Measurements from ENCODE around the gene INPP4B. TPM values are rescaled to one million over a fixed set of nuclear protein-coding genes. Genes with fewer than 3 reads are reported as not detected.

The INPP4B gene
- total RNA-seq, 1 experiment from 2014 or later = 0.07 TPM

GRCh38 chr4:142741995-142742394 is 104.1 kb downstream of the INPP4B start:
- Histone ChIP-seq H3K56ac (ENCODE audit: insufficient read length, low read depth, low read length) (no peak overlapping the region), H2BK12ac (ENCODE audit: insufficient read length, low read depth, low read length) (no peak overlapping the region), H3K14ac (ENCODE audit: insufficient read depth, low read length) (no peak overlapping the region), H3K9ac (ENCODE audit: extremely low read depth, insufficient read length, low read length) (no peak overlapping the region), H3K27me3 (ENCODE audit: insufficient read depth, low read length) (no peaks in the 10 kb centered on the region), H3K79me1 (ENCODE audit: insufficient read depth, low read depth, low read length, poor library complexity, severe bottlenecking) (no peaks in the 10 kb centered on the region), H4K8ac (replicated peaks; ENCODE audit: insufficient read length, low read depth, low read length) (no peak overlapping the region), H3K23me2 (ENCODE audit: insufficient read length, low read depth, low read length, poor library complexity, severe bottlenecking) (no peaks in the 10 kb centered on the region), H4K20me1 (ENCODE audit: control insufficient read depth, insufficient read depth, insufficient read length) (no peaks in the 10 kb centered on the region), H3K4ac (ENCODE audit: low read depth, low read length) (no peak overlapping the region), H2AK5ac (ENCODE audit: insufficient read length, low read length) (no peak overlapping the region), H3K9me3 (ENCODE audit: control insufficient read depth, low read depth, low read length) (no peaks in the 10 kb centered on the region), H3K27ac (ENCODE audit: insufficient read length, low read depth, low read length) (no peak overlapping the region), H3K4me1 (ENCODE audit: insufficient read depth, low read length) (no peaks in the 10 kb centered on the region), H2BK20ac (ENCODE audit: low read depth, low read length, poor library complexity, severe bottlenecking) (no peak overlapping the region), H2AFZ (ENCODE audit: low read length) (no peak overlapping the region), H3T11ph (ENCODE audit: low read length) (no peak overlapping the region), H3K23ac (ENCODE audit: insufficient read length, low read depth, low read length) (no peak overlapping the region), H2BK15ac (ENCODE audit: low read depth, low read length) (no peak overlapping the region), H4K5ac (ENCODE audit: insufficient read length, low read depth, low read length) (no peak overlapping the region), H4K91ac (ENCODE audit: insufficient read length, low read depth, low read length) (no peak overlapping the region), H2BK5ac (ENCODE audit: insufficient read length, low read length) (no peak overlapping the region), H3K79me2 (ENCODE audit: insufficient read depth, low read length) (no peaks in the 10 kb centered on the region), H3K4me2 (ENCODE audit: insufficient read depth, insufficient read length, low read length) (no peak overlapping the region), H3K18ac (ENCODE audit: insufficient read length, low read depth, low read length) (no peak overlapping the region), H2BK120ac (ENCODE audit: low read depth, low read length, poor library complexity, severe bottlenecking) (no peak overlapping the region)
- Mint-ChIP-seq H3K4me3 (no peak overlapping the region), H3K27ac (no peak overlapping the region), H3K36me3 (ENCODE audit: insufficient read depth in 1 of 3, low read depth in 3 of 3) (peaks cover 0 to 2% (median 0%) of the 10 kb centered on the region in 3 experiments; a peak in 2 of 7 replicates), H3K4me1 (no peaks in the 10 kb centered on the region), H3K27me3 (ENCODE audit: low read depth) (no peaks in the 10 kb centered on the region), H3K9me3 (peaks cover 5% of the 10 kb centered on the region in 2 experiments; a peak in 4 of 5 replicates)
- TF ChIP-seq, protein P1, sequence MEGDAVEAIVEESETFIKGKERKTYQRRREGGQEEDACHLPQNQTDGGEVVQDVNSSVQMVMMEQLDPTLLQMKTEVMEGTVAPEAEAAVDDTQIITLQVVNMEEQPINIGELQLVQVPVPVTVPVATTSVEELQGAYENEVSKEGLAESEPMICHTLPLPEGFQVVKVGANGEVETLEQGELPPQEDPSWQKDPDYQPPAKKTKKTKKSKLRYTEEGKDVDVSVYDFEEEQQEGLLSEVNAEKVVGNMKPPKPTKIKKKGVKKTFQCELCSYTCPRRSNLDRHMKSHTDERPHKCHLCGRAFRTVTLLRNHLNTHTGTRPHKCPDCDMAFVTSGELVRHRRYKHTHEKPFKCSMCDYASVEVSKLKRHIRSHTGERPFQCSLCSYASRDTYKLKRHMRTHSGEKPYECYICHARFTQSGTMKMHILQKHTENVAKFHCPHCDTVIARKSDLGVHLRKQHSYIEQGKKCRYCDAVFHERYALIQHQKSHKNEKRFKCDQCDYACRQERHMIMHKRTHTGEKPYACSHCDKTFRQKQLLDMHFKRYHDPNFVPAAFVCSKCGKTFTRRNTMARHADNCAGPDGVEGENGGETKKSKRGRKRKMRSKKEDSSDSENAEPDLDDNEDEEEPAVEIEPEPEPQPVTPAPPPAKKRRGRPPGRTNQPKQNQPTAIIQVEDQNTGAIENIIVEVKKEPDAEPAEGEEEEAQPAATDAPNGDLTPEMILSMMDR (conservative IDR thresholded peaks at IDR 0.05) = no peak; the same call in 2 of the 3 replicates
- no peak for DNase-seq
- WGBS (ENCODE audit: extremely low coverage, insufficient read length, low lambda C conversion rate) = no CpG with 5 or more reads among the region's 1 CpG

All from H9 (cell line).